BLaER1 (cell line): Measurements from ENCODE around the gene SERPINI1.

Source experiments
- H3K27ac ChIP-seq: shearing (Covaris generic); formaldehyde crosslinking; 2 replicates; pipeline ENCODE4 v1.8.1; 2022
- H3K27me3 ChIP-seq: shearing (Covaris generic); formaldehyde crosslinking; 2 replicates; pipeline ENCODE4 v1.8.1; 2022
- H3K36me3 ChIP-seq: shearing (Covaris generic); formaldehyde crosslinking; 2 replicates; pipeline ENCODE4 v1.8.1; 2022
- H3K4me1 ChIP-seq: shearing (Covaris generic); formaldehyde crosslinking; 2 replicates; pipeline ENCODE4 v1.8.1; 2022
- H3K4me2 ChIP-seq: shearing (Covaris generic); formaldehyde crosslinking; 2 replicates; pipeline ENCODE4 v1.8.1; 2022
- H3K4me3 ChIP-seq: shearing (Covaris generic); formaldehyde crosslinking; 2 replicates; pipeline ENCODE4 v1.8.1; 2022
- H3K9ac ChIP-seq: shearing (Covaris generic); formaldehyde crosslinking; 2 replicates; pipeline ENCODE4 v1.8.1; 2022
- H3K9me3 ChIP-seq: shearing (Covaris generic); formaldehyde crosslinking; 2 replicates; pipeline ENCODE4 v1.8.1; 2022
- H4K20me1 ChIP-seq: shearing (Covaris generic); formaldehyde crosslinking; 2 replicates; pipeline ENCODE4 v1.8.1; 2022
- Cebpa-rat ChIP-seq: shearing (Covaris generic); IDR thresholded peaks from 2 replicates; pipeline ENCODE4 v1.8.1; 2022

Gene SERPINI1

DNA sequence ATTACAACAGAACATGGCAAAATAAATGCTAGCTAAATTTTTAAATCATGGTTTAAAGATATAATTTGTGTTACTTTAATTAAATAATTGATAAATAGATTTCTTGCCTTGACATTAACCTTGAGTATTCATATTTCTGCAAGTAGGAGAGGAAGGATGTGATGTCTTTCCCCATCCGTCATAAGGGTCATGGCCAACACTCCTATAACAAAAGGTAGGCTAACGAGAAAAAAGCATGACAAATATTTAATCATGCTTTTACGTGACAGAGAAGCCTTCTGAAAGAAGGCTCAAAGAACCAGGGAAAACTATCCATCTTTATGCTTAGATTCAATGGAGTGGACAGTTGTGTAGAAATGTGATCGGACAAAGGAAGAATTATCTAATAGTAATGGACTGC is 135.2 kb downstream of the SERPINI1 start:
- no peak for TF ChIP-seq Cebpa-rat
- Histone ChIP-seq H3K36me3 (no peaks in the 10 kb centered on the region), H3K27ac (no peak overlapping the region), H3K4me2 (no peak overlapping the region), H3K4me1 (no peaks in the 10 kb centered on the region), H3K27me3 (no peaks in the 10 kb centered on the region), H3K9ac (no peak overlapping the region), H4K20me1 (no peaks in the 10 kb centered on the region), H3K4me3 (no peak overlapping the region), H3K9me3 (no peaks in the 10 kb centered on the region)

GRCh38 chr3:167872032-167872431 is 136.5 kb downstream of the SERPINI1 start:
- H4K20me1 ChIP-seq: no peaks in the 10 kb centered on the region
- H3K36me3 ChIP-seq: no peaks in the 10 kb centered on the region
- no peak overlapping the region for H3K9ac ChIP-seq
- H3K9me3 ChIP-seq: no peaks in the 10 kb centered on the region
- no peak for TF ChIP-seq Cebpa-rat
- H3K27me3 ChIP-seq: no peaks in the 10 kb centered on the region
- no peak overlapping the region for H3K27ac ChIP-seq
- no peak overlapping the region for H3K4me3 ChIP-seq
- H3K4me2 ChIP-seq: no peak overlapping the region
- H3K4me1 ChIP-seq: no peaks in the 10 kb centered on the region

DNA sequence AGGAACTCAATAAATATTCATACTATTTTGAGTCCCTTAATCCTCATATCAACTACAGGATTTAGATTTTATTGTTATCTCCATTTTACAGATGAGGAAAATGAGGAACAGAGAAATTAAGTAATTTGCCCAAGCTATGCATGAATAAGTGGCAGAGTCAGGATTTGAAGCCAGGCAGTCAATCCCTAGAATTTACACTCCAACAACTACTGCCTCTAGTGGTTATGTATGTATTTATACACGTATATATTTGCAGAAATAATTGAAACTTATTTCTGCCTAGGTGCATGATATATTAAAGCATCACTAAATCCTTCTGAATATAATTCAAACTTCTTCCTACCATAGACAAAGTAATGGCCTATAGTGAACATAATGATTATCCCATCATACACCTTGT is 137.4 kb downstream of the SERPINI1 start:
- TF ChIP-seq Cebpa-rat: no peak
- Histone ChIP-seq H3K9me3 (no peaks in the 10 kb centered on the region), H3K4me1 (no peaks in the 10 kb centered on the region), H3K9ac (no peak overlapping the region), H4K20me1 (no peaks in the 10 kb centered on the region), H3K4me2 (no peak overlapping the region), H3K27me3 (no peaks in the 10 kb centered on the region), H3K27ac (no peak overlapping the region), H3K4me3 (no peak overlapping the region), H3K36me3 (no peaks in the 10 kb centered on the region)

GRCh38 chr3:167874671-167875372 is 139.3 kb downstream of the SERPINI1 start:
- Histone ChIP-seq H3K9ac (no peak overlapping the region), H3K4me1 (no peaks in the 10 kb centered on the region), H3K4me2 (no peak overlapping the region), H3K4me3 (no peak overlapping the region), H3K36me3 (no peaks in the 10 kb centered on the region), H4K20me1 (no peaks in the 10 kb centered on the region), H3K27me3 (no peaks in the 10 kb centered on the region), H3K9me3 (no peaks in the 10 kb centered on the region), H3K27ac (no peak overlapping the region)
- TF ChIP-seq Cebpa-rat: no peak
